HG02623 (cell line): Measurements from ENCODE around the gene CD59.
"Not testable (repeated sequence)": the region's sequence is repeated elsewhere in the genome, so short reads cannot be mapped to it uniquely, and the experiment has no call there.

ENCODE experiments used
- ATAC-seq: cut with Tn5 transposase; IDR thresholded peaks from one replicate; pipeline ENCODE4 v1.9.1; 2021; ENCODE audit warnings: moderate library complexity; ENCODE audit not compliant: unreplicated experiment

Gene CD59

DNA sequence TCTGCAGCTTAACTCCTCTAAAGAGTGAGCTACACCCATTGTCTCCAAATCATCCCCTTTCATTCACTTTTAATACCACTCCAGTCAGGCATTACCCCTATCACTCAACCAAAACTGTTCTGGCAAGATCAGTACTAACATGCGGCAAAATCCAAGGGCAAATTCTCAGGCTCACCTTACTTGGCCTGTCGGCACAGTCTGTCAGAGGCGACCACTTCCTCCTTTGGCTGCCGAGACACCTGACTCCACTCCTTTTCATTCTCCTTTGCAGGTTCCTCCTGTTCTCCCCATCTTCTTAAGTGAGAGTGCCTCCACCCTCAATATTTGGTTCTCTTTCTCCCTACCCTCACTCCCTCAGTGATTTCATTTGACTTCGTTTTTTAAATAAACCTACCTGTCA is 39.8 kb downstream of the CD59 start:
- ATAC-seq = no peak

DNA sequence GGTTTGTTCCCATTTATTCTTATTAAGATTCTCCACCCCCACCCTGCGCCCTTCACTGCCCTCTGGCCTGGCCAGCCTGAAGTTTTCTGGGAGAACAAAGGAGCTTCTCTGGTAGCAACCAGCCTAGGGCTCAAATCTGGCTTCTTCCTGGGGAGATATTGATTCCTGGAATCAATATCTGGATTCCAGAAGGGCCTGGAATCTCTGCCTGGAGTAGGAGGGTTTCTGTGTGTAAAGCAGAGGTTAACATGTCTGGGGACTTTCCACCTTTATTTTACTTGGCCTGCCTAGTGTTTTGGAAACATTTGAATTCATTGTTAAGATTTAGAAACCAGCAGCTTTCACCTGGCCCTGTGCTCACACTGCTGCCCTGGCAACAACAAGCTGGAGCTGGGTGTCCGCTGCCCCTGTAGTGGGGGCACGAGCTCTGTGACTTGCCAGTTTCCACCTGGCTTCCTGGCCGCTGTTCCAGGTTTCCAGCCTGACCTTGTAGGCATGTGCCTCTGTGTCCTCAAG is 41.1 kb downstream of the CD59 start:
- ATAC-seq = no peak

DNA sequence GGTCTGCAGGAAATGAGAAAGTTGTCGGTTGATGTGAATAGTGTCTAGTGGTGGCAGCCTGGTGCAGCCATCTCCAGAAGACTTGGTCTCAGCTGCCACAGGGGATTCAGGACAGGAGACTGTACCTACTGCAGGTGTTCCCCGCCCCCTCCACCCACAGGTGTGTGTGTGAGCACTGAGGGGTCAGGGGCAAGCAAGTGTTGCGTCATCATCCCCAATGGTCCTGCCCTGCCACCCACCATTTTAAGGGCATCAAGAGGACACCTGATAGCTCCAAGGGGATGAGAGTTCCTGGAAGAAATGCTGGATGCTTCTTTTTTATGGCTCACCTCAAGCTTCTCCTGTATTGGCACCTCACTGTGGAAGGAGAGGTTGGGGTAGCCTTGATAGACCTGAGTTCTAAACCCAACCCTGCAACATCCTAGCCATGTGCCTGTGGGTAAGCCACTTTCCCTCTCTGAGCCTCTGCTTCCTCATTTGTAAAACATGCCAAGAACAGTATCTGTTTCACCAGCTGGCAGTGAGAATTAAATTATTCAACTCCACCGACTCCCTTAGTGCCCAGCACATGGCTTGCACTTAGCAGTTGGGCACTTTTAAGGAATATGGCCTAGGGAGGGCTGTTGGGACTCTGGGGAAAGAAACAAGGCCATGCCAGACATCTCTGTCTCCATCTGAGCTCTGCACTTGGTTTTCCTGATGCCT is 41.7 kb downstream of the CD59 start:
- ATAC-seq = no peak

DNA sequence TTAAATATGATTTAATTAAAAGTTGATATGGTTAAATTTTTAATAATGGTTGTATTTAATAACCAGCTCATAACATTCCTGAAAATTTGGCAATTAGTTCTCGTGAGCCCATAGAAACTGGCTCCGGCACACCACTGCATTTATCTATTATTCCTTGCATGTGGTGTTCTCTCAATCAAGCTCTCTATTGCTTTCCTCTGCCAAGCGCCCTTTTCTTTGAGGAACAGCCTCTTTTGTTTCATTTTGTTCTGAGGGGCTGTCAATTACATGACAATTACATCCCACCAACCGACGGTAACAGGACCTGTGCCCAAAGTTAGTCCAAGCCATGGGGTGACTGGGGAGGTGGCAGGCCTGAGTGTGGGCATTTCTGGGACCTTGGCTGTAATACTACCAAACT is 43.7 kb downstream of the CD59 start:
- no peak for ATAC-seq

DNA sequence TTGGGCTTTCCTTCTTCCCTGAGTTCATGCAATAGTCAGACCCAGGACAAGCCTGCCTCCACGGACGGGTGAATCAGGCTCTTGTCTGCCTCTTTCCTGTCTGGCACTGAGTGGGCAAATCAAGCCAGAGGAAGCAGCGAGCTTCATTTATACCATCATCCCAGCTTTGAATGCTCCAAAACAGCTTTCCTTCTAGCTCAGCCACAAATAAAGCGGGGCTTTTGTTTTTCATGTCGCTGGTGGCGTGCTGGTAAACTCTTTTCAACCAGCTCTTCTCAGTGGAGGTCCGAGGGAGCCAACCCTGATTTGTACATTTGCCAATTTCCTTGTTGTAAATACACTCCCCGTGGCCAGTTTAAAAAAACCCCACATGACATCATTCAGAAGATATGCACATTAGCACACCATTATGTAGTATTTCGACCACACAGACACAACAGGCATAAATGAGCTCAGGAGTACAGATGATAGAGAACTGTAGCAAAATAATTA is 44.2 kb downstream of the CD59 start:
- ATAC-seq = no peak

DNA sequence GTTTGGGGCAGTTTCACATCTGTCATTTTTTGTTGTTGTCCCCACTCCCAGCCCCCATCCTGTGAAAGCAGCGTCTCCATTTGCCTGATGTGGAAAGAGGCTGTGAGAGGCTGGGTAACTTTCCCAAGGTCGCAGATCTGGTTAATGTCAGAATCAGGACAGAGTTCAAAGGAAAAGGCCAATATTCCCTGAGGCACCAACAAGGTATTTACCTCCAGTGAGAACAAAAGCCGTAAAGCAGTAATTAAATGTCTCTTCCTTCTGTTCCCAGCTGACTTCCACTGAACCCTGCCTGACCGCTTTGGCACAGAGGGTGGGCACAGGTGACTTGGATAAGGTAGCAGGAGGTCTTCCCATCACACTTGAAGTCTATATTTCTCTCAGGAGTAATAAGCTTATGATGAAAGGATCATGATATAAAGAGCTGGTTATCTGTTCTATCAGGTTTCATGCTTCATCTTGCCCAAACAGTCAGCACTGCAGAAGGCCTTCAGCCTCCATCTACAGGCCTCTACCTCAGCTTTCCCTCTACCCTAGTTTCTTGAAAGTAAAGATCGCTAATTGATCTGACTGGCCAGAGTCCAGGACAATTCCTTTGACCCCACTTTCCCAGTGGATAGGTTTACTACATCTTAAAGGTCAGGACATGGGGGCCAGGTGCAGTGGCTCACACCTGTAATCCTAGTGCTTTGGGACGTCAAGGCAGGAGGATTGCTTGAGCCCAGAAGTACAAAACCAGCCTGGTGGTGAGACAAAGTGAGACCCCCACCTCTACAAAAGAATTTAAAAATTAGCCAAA is 45.0 kb downstream of the CD59 start:
- no peak for ATAC-seq

DNA sequence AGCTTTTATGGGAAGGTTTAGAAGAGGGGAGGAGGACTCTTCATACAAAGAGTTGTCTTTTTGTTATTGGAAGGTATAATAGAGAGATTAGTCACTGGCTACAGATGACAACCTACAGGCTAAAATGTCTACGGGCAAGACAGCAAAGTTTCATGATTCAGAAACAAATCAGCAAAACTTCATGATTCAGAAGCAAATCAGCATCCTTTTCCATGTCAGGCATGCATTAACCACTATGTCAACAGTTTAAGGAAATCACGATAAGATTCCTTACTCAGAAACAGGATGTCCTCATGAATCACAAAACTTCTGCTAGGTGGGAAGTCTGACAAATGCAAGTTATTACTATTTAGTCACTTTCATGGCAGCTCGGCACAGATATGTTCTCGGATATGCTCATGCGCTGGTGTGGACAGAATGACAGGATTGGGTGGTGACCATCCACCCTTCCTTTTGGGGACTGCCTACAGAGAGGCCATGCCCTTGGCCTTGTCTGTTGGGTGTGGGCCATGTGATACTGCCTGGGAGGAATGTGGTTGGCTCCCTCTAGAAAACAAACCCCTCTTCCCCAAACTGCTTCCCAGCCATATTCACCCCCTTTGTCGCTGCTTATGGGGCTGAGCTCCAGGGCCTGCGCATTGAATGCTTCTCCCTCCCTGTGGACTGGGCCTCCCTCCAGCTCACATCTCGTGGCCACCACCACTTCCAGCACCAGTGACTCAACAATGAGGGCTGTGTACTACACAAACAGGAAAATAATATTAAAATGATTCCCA is 45.7 kb downstream of the CD59 start:
- ATAC-seq = no peak

DNA sequence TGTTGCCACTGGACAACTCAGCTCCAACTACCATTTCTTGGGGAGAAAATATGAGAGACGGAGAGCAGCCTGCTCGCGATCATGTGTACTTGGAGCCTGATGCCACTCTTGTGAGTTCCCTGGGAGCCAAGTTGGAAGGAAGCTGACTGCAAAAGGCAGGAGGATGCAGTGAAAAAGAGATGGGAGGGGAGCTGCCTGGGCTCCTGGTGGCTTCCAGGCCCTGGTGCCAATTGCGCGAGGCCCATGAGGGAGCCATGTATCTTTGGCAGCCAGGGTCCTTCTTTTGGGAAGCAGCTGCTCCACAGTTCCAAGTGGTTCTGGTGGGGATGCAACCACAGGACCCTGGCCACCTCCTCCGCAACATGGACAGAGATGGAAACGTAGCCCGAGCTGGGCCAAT is 46.7 kb downstream of the CD59 start:
- no peak for ATAC-seq

DNA sequence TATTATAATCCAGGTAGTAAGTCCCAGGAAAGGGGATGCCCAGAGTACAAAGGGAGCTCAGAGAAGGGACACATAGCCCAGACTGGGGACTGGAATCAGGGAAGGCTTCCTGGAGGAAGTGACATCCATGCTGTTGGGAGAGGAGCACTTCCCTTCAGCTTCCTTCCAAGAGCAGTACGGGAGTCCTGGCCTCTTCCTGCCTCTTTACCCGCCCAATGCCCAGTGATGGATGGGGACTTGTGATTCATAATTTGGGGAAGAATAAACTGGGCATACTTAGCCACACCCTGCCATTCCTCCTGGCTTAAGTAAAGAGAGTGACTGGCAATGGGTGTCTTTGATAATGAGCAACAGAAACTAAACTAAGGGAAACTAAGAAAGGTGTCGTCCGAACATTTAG is 47.1 kb downstream of the CD59 start:
- ATAC-seq = no peak

DNA sequence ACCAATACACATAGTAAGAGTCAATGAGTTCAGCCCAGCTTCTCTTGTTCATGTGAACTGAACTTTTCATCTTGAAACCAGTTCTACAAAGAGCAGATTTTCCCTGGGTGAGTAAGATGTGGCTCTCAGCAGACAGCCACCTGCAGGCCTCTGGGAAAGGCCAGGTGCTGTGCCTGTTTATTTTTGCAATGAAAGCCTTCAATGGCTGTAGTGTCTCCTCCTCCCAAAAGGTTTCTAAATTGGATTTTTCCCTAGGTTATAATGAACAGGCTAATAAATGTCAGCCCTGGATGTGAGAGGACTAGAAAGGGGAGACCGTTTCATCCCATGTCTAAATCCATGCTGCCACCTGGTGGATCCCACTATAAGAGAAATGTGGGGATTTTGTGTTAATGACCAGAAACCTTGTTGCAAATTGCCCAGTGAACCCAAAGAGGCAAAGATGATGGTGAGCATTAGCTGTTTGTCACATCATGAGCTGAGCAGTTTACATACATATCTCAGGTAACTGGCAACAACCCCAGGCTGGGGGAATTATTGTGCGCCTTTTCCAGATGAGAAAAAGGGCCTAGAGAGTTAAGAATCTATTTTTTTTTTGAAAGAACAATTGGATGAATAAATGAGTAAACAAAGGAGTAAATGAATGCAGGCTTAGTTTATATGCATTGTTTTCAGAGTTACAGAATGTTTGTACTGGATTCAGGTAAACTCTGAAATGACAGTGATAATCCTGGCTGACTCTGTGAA is 48.3 kb downstream of the CD59 start:
- no peak for ATAC-seq

DNA sequence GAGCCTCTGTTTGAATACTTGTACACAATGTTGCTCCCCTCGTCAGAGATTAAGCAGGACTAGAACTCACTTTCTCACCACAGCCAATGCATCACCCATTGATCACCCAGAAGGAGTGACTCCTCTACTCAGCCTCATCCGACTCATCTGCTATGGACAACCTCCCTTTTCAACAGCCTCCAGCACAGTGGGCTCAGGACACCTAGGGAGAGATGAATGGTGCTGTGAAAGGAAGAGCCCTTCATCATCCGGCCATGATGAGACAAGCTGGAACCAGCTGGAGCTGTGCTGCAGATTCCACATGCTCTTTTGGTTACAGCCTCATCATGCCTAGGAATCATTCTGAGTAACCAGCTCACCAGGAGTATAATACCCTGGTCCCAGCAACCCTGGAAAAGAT is 51.1 kb downstream of the CD59 start:
- ATAC-seq = no peak

DNA sequence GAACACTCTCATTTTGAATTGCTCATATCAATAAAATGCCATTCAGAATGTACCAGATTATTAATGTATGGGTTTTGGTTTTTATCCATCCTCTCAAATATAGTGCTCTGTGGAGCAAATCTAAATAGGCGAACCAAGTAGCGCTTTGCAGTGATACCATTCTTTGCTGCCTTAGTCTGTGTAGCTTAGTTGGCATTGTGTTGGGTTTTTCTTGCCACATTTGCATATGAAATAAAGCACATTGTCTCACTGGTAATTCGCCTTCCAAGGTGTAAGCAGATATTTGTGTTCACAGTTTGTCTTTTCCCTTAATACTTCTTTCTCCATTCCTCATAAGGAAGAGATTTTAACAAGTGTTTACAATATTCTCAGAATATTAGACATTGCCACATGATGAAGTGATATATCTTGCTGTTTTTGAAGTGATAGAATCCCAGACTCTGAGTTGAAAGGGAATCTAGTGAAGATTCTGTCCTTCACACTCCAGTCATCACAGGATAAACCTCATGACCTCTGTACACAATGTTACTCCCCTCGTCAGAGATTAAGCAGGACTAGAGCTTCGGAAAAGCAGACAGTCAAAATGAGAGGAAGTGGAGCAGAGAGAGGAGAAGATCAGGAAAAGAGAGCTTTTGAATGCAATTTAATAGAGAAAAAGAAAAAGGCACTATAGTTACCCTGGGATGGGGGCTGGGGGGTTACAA is 52.1 kb downstream of the CD59 start:
- ATAC-seq = no peak

DNA sequence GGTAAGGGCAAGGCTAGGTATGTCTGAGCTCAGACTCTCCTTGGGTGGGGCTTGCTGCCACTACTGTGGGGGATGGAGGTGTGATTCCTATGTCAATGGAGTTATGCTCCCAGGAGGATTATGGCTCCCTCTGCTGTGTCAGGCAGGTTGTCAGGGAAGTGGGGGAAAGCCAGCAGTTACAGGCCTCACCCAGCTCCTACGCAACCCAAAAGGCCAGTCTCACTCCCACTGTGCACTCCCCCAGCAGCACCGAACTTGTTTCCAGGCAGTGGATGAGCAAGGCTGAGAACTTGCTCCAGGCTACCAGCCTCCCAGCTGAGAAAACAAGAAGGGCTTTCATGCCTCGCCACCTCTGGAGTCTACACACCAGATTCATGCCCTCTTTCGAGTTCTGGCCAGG is 53.8 kb downstream of the CD59 start:
- ATAC-seq = no peak

DNA sequence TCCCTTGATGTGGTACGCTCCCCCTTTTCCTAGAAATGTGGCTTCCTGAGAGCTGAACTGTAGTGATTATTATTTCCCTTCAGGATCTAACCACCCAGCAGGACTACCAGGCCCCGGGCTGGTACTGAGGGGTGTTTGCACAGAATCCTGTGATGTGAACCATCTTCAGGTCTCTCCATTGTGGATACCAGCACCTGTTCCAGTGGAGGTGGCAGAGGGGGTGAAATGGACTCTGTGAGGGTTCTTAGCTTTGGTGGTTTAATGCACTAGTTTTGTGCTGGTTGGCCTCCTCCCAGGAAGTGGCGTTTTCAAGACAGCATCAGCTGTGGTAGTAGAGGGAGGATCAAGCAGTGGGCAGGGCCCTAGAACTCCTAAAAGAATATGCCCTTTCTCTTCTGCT is 54.2 kb downstream of the CD59 start:
- ATAC-seq = no peak

DNA sequence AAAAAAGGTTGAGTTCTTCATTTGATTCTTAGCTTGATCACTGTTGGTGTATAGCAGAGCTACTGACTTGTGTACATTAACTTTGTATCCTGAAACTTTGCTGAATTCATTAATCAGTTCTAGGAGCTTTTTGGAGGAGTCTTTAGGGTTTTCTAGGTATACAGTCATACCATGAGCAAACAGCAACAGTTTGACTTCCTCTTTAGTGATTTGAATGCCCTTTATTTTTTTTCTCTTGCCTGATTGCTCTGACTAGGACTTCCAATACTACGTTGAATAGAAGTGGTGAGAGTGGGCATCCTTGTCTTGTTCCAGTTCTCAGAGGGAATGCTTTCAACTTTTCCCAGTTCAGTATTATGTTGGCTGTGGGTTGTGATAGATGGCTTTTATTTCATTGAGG is 57.6 kb downstream of the CD59 start:
- not testable (repeated sequence) for ATAC-seq

DNA sequence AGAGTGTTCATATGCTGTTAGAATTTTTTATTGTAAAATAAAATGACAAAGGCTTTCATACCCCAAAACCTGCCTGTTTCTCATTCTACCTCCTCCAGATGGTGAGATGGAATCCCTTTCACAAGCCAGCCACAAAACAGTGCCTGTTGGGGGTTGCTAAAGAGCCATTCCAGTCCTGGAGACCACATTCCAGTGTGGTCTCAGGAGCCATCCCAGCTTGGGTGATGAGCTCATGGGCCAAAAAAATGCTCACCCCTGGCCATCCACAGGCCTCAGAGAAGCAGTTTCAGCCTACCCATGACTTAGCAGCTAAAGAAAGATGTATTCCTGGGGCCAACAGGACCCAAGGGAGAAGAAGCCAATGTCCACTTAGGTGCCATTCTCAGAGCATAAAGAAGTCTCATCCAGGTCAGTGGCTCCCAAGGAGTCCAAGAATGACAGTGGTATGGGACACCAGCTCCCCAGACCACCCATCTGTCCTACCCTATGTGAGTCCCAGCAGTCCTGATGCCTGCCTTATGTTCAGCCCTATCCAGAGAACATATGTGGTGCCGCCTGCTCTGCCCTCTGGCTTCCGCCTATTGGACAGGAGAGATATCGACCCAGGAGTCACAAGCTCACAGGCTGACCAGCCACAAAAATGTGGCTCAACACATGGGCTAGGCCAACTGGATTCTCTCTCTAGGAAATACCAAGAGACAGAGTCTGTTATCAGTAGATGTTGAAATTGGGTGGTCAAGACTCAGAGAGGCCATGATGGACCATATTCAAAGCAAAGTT is 62.0 kb downstream of the CD59 start:
- no peak for ATAC-seq

DNA sequence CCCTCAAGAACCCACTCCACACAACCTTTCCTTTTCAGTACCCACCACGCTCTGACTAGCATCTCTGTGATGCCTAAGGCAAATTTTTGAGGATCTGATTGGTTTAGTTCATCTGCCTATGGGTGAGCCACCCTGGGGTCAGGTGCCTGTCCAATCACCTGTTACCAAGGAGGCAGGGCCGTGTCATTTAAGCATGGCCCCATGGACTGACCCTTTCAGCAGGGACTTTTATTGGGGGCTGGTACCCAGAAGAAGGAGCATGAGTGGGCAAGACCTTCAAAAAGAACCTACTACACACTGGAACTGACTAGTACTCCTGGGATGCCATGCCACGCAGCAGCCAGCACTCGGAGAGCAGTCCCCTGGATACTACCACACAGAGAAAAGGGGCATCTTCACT is 64.0 kb downstream of the CD59 start:
- no peak for ATAC-seq

DNA sequence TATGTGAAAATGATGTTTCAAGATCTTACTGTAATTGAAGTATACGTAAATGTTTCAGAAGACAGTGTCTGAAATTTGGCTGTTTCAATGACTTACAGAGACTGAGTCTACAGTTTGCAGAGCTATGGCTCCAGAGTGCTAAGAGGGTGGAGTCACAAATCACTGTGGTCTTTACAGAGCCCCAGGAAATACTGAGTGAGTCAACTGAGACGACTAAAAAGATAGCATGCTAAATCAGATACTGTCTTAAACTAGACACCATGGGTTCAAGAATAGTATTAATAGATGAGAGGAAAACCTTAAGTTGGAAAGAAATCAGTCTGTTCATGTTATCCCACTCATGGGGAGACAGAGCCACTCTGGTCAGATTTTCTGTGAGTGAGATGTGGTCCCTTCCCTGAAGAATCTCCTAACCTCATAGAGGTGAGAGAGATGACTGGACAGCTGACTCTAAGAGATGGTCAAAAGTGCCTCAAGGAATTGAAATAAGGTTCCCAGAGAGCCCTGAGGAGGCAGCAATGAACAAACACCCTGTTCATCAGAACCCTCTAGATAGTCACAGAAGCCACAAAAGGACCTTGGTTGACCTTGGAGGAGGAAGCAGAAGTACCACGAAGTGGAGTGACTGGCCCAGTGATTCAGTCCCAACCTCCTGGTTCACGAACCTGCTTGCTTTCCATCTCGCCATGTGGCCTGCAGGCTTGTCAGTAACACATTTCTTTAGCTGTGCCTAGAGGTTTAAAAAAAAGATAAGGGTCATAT is 65.8 kb downstream of the CD59 start:
- no peak for ATAC-seq
